RCC 7860 (cell line): ENCODE measurements around the gene FBN2.
A peak's percentile ranks its signal among the peaks of the same experiment; 100 is the strongest.
"Not testable (repeated sequence)": the region's sequence is repeated elsewhere in the genome, so short reads cannot be mapped to it uniquely, and the experiment has no call there.

Experiments
- DNase-seq: peaks from one replicate; pipeline ENCODE4 v3.0.0-alpha.2; 2015; ENCODE audit warnings: low spot score
- FAIRE-seq: peaks from 2 replicates; lab custom pipeline; 2012; peaks lifted over from hg19 to GRCh38; lab: Jason Lieb, UNC

FBN2 gene

GRCh38 chr5:128480158-128480557 is 57.9 kb downstream of the FBN2 start:
- FAIRE-seq (no peak), DNase-seq (no peak)

- no peak for DNase-seq
- FAIRE-seq = no peak
Observed at GRCh38 chr5:128478386-128479368, 59.4 kb downstream of the FBN2 start.

GRCh38 chr5:128477944-128478343 is 60.1 kb downstream of the FBN2 start:
- no peak for FAIRE-seq
- no peak for DNase-seq

- DNase-seq (no peak), FAIRE-seq (no peak)
Observed at GRCh38 chr5:128475693-128476092, 62.4 kb downstream of the FBN2 start.

- FAIRE-seq = no peak
- no peak for DNase-seq
Observed at GRCh38 chr5:128472919-128473318, 65.1 kb downstream of the FBN2 start.

GRCh38 chr5:128472036-128472435 is 66.0 kb downstream of the FBN2 start:
- no peak for FAIRE-seq
- no peak for DNase-seq

GRCh38 chr5:128470663-128471062 is 67.4 kb downstream of the FBN2 start:
- no peak for DNase-seq
- FAIRE-seq = no peak

GRCh38 chr5:128469912-128470311 is 68.1 kb downstream of the FBN2 start:
- DNase-seq (no peak), FAIRE-seq (no peak)

- FAIRE-seq (no peak), DNase-seq (no peak)
Observed at GRCh38 chr5:128466980-128467379, 71.1 kb downstream of the FBN2 start.

- FAIRE-seq (no peak), DNase-seq (no peak)
Observed at GRCh38 chr5:128466554-128466953, 71.5 kb downstream of the FBN2 start.

GRCh38 chr5:128464596-128464995 is 73.4 kb downstream of the FBN2 start:
- FAIRE-seq (no peak), DNase-seq (no peak)

GRCh38 chr5:128462330-128462729 is 75.7 kb downstream of the FBN2 start:
- DNase-seq = no peak
- no peak for FAIRE-seq

- not testable (repeated sequence) for DNase-seq, FAIRE-seq
Observed at GRCh38 chr5:128457147-128457915, 80.7 kb downstream of the FBN2 start.

GRCh38 chr5:128455841-128456361 is 82.1 kb downstream of the FBN2 start:
- FAIRE-seq (no peak), DNase-seq (no peak)

GRCh38 chr5:128453121-128453520 is 84.9 kb downstream of the FBN2 start:
- FAIRE-seq = no peak
- DNase-seq = no peak

GRCh38 chr5:128447224-128447623 is 90.8 kb downstream of the FBN2 start:
- DNase-seq, FAIRE-seq: not testable (repeated sequence)

- DNase-seq (no peak), FAIRE-seq (no peak)
Observed at GRCh38 chr5:128441941-128442350, 96.1 kb downstream of the FBN2 start.

GRCh38 chr5:128441165-128441564 is 96.9 kb downstream of the FBN2 start:
- no peak for FAIRE-seq
- DNase-seq = no peak

GRCh38 chr5:128436749-128437188 is 101.3 kb downstream of the FBN2 start:
- FAIRE-seq (no peak), DNase-seq (peak; percentile 76)

GRCh38 chr5:128435861-128436260 is 102.2 kb downstream of the FBN2 start:
- no peak for DNase-seq
- no peak for FAIRE-seq

GRCh38 chr5:128434993-128435392 is 103.1 kb downstream of the FBN2 start:
- FAIRE-seq (no peak), DNase-seq (no peak)
